Cardiac muscle cell (in vitro differentiated cells and primary cell): ENCODE measurements around the gene IFNK. TPM values are rescaled to one million over a fixed set of nuclear protein-coding genes. Genes with fewer than 3 reads are reported as not detected.
"Not testable (repeated sequence)": the region's sequence is repeated elsewhere in the genome, so short reads cannot be mapped to it uniquely, and the experiment has no call there.

Experiments
- DNase-seq, 2 donors: peaks; one replicate each; pipeline versions ENCODE4 v3.0.0 to v3.0.0-alpha.2; 2010 to 2017; ENCODE audit warnings: low read depth in 1 of 2, low spot score in 1 of 2
- H3K27ac ChIP-seq: fragments of 200-600 bp; sonication (generic); 2 replicates; pipeline ENCODE4 v1.5.1; 2016
- H3K27me3 ChIP-seq: fragments of 200-600 bp; sonication (generic); 2 replicates; pipeline ENCODE4 v1.6.0; 2016; ENCODE audit warnings: control low read depth
- H3K36me3 ChIP-seq: fragments of 200-600 bp; sonication (generic); 2 replicates; pipeline ENCODE4 v1.5.1; 2016; ENCODE audit warnings: control low read depth
- H3K4me1 ChIP-seq: fragments of 200-600 bp; sonication (generic); 2 replicates; pipeline ENCODE4 v1.8.1; 2017; ENCODE audit warnings: low read depth, mild to moderate bottlenecking, mixed run types
- H3K4me3 ChIP-seq: fragments of 200-600 bp; sonication (generic); 2 replicates; pipeline ENCODE4 v1.5.1; 2016; ENCODE audit warnings: mild to moderate bottlenecking
- H3K9me3 ChIP-seq: fragments of 200-600 bp; sonication (generic); 2 replicates; pipeline ENCODE4 v1.5.1; 2017; ENCODE audit warnings: low read depth, mild to moderate bottlenecking, control low read depth
- polyA plus RNA-seq: library from polyadenylated mRNA; unstranded; fragments of >200 nt; fragmentation: Nextera tagmentation; extraction: Ambion mirVana; gene quantifications from 2 replicates; pipeline ENCODE4 v1.2.1, GENCODE V29; 2016
- total RNA-seq: library from RNA; depleted of rRNA; stranded (reverse); fragments of >200 nt; gene quantifications from 2 replicates; pipeline ENCODE4 v1.2.3, GENCODE V29; 2016
- TF ChIP-seq, protein P1 (sequence below): IDR thresholded peaks from 2 replicates; pipeline ENCODE4 v1.5.1; 2012; ENCODE audit warnings: low read depth, mild to moderate bottlenecking, low read length

Gene IFNK
- total and polyA plus RNA-seq, 2 experiments from 2014 or later: not detected

- no peaks in the 10 kb centered on the region for H3K4me1 ChIP-seq
- no peak overlapping the region for H3K4me3 ChIP-seq
- H3K27ac ChIP-seq: no peak overlapping the region
- no peaks in the 10 kb centered on the region for H3K36me3 ChIP-seq
- no peaks in the 10 kb centered on the region for H3K27me3 ChIP-seq
- peak in 1 of 2 donors; percentile 32 for DNase-seq
- TF ChIP-seq, protein P1, sequence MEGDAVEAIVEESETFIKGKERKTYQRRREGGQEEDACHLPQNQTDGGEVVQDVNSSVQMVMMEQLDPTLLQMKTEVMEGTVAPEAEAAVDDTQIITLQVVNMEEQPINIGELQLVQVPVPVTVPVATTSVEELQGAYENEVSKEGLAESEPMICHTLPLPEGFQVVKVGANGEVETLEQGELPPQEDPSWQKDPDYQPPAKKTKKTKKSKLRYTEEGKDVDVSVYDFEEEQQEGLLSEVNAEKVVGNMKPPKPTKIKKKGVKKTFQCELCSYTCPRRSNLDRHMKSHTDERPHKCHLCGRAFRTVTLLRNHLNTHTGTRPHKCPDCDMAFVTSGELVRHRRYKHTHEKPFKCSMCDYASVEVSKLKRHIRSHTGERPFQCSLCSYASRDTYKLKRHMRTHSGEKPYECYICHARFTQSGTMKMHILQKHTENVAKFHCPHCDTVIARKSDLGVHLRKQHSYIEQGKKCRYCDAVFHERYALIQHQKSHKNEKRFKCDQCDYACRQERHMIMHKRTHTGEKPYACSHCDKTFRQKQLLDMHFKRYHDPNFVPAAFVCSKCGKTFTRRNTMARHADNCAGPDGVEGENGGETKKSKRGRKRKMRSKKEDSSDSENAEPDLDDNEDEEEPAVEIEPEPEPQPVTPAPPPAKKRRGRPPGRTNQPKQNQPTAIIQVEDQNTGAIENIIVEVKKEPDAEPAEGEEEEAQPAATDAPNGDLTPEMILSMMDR: no peak
- no peaks in the 10 kb centered on the region for H3K9me3 ChIP-seq
These were observed 24.6 kb upstream of the IFNK start for GRCh38 chr9:27499451-27499850.

DNA sequence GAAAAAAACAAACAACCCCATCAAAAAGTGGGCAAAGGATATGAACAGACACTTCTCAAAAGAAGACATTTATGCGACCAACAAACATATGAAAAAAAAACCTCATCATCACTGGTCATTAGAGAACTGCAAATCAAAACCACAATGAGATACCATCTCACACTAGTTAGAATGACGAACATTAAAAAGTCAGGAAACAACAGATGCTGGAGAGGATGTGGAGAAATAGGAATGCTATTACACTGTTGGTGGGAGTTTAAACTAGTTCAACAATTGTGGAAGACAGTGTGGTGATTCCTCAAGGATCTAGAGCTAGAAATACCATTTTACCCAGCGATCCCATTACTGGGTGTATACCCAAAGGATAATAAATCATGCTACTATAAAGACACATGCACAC is 23.2 kb upstream of the IFNK start:
- not testable (repeated sequence) for DNase-seq, H3K27me3 ChIP-seq, H3K36me3 ChIP-seq, H3K4me1 ChIP-seq, H3K9me3 ChIP-seq, H3K27ac ChIP-seq, H3K4me3 ChIP-seq

- Histone ChIP-seq H3K4me3 (no peak overlapping the region), H3K36me3 (no peaks in the 10 kb centered on the region), H3K9me3 (no peaks in the 10 kb centered on the region), H3K4me1 (no peaks in the 10 kb centered on the region), H3K27me3 (no peaks in the 10 kb centered on the region), H3K27ac (no peak overlapping the region)
- TF ChIP-seq, protein P1: no peak
- no peak for DNase-seq
These were observed 20.5 kb upstream of the IFNK start for GRCh38 chr9:27503623-27504022.

DNA sequence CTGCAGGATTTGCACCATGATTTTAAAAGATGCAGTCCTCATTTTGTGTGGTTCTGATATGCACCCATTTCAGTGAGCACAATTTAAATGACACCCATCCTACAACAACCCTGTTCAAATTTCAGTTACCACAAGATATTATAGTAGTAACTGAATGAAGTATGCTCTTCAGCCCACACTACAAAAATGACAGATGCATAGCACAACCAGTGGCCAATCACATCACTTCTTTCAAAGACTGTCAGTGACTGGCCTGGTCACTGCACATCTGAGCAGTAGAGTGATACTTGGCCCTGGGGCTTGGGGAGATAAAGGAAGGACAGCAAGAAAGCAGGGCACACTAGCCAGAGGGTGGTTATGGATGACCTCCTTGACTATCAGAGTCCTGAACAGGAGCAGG is 19.8 kb upstream of the IFNK start:
- no peaks in the 10 kb centered on the region for H3K4me1 ChIP-seq
- no peaks in the 10 kb centered on the region for H3K27me3 ChIP-seq
- no peaks in the 10 kb centered on the region for H3K36me3 ChIP-seq
- no peaks in the 10 kb centered on the region for H3K9me3 ChIP-seq
- H3K4me3 ChIP-seq: no peak overlapping the region
- TF ChIP-seq, protein P1: no peak
- no peak for DNase-seq
- H3K27ac ChIP-seq: no peak overlapping the region

DNA sequence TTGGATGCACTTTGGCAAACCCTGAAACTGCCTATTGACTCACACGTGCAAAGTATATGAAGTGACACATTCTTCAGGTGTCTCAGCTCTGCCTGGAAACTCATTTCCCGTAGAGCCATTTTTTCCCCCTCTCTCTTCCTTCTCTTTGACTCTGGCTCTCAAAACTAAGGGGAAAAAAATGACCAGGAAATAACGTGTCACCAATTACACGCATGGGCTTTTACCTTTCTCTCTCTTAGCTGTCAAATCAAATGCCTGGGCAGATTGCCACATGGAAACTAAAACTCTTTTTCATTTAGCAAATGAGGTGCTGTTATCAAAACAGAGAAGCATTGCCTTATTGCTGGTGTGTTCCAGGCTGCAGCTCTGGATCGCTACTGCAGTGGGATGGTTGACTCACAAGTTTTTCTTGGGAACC is 18.3 kb upstream of the IFNK start:
- H3K27me3 ChIP-seq: no peaks in the 10 kb centered on the region
- no peaks in the 10 kb centered on the region for H3K36me3 ChIP-seq
- DNase-seq: no peak
- no peaks in the 10 kb centered on the region for H3K4me1 ChIP-seq
- TF ChIP-seq, protein P1: no peak
- H3K27ac ChIP-seq: no peak overlapping the region
- H3K9me3 ChIP-seq: no peaks in the 10 kb centered on the region
- H3K4me3 ChIP-seq: no peak overlapping the region

DNA sequence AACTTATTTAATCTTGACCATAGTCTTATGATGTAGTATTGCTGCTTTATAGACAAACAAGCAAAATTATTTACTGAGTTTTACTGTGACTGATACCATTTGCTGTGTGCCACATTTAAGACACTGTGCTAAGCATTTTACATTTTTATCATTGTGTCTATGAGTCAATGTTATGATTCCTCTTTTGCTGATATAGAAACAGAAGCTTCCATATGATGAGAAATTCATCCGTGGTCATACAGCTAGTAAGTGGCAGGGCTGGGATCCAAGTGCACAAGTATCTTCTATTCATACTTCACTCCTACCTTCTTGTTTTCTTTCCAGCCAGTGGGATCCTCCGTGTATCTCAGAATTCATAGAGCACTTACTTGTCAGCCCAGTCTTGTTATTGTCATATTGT is 17.1 kb upstream of the IFNK start:
- no peak overlapping the region for H3K27ac ChIP-seq
- no peaks in the 10 kb centered on the region for H3K36me3 ChIP-seq
- TF ChIP-seq, protein P1: no peak
- H3K4me3 ChIP-seq: no peak overlapping the region
- no peaks in the 10 kb centered on the region for H3K4me1 ChIP-seq
- no peaks in the 10 kb centered on the region for H3K9me3 ChIP-seq
- no peak for DNase-seq
- no peaks in the 10 kb centered on the region for H3K27me3 ChIP-seq
